ENCODE measurements around the gene ADAT2.
A peak's percentile ranks its signal among the peaks of the same experiment; 100 is the strongest.

Gene ADAT2

GRCh38 chr6:143441010-143441409, 9.5 kb downstream of the ADAT2 start:
- no peak for DNase-seq

GRCh38 chr6:143432588-143432987, 17.9 kb downstream of the ADAT2 start:
- DNase-seq, result no peak

DNA sequence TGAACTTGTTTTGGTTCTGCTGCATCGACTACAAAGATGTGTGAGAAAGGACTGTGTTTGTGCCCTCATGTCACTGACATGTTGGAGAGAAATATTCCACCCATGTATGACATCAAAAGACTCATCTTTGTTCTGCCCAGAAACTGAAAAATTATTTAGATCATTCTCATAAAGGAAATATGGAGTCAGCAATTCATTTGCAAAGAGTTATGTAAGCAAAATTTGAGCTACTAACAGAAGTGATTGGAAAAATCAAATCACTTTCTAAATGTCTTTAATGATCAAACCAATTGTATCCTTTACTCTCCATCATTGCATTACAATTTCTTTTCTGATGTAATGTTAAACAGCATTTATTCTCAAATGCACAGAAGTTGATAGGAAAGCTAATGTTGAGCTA, 19.3 kb downstream of the ADAT2 start:
- DNase-seq, result no peak

DNA sequence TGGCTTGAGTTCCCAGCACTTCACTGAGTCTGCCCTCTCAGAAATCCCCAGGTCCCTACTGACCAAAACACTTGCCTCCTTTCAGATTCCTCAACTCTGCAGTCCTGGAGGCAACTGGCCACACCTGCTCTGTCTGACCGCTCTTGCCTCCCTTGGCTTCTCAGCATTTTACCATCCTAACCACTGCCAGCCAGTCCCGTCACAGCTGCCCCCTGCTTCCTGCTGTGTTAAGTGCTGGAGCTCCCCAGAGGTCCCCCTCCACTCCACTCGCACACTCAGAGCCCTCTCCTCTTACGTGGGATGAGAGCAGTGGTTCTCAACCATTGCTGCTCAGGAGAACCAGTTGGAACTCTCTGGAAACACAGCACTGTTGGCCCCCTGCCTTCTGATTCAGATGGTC, 20.5 kb downstream of the ADAT2 start:
- DNase-seq, result no peak

DNA sequence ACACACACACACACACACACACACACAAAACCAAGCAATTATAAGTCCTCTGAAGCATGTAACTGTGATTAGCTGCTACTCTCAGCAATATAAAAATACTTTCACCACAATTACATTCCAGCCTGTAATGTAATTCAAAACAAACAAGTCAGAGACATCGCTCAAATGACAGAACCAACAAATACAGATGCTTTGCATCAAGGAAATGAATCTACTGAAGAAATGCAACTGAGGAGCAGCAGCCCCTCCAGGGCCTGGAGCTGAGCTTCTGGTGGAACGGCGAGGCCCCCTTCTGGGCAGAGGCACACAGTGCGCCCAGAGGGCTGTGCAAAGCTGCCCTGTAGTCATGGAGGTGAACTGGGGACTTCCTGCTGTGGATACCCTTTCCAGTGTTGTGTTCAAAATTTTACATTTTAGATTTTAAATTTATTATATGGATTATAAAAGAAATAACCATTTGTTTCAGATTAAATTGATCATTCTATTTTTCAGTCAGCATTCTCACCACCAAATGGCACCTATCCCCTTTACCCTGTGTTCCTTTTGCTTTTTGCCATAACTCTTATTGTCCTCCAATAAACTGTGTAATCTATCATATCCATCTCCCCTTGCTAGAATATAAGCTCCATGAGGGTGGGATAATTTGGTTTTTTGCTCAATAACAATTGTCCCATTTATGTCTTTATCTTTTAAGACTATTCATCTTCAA, 23.2 kb downstream of the ADAT2 start:
- peak in 1 of 2 experiments; percentile 27 for DNase-seq

- no peak for DNase-seq
Observed at GRCh38 chr6:143426026-143426425, 24.5 kb downstream of the ADAT2 start.

- DNase-seq, result no peak
Observed at GRCh38 chr6:143419526-143419925, 31.0 kb downstream of the ADAT2 start.

- DNase-seq, result no peak
Observed at GRCh38 chr6:143414769-143415168, 35.7 kb downstream of the ADAT2 start.

GRCh38 chr6:143410859-143411270, 39.6 kb downstream of the ADAT2 start:
- DNase-seq, result no peak

- no peak for DNase-seq
Observed at GRCh38 chr6:143408787-143409162, 41.7 kb downstream of the ADAT2 start.

DNA sequence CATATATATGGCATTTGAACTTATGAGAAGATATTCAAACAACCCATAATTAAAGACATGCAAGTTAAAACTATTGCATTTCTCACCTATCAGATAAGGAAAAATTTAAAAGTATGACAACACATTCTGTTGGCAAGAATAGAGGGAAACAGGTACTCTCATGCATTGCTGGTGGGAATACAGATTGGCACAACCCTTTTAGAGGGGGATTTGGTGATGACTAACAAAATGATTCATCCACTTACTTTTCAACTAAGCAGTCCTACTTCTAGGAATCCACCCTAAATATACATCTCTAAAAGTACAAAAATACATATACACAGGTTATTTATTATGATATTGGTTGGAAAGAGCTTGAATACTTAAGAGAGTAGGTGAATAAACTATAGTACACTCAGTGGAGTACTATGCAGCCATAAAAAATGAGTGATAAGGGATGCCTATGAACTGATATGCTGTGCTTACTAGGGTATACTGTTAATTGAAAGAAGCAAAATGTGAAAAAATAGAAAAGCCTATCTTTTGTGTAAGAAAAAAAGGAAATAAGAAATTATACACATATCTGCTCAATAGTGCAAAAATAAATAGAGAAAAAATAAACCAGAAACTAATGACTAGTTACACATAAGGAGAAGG, 42.2 kb downstream of the ADAT2 start:
- no peak for DNase-seq

- no peak for DNase-seq
Observed at GRCh38 chr6:143406673-143407072, 43.8 kb downstream of the ADAT2 start.

DNA sequence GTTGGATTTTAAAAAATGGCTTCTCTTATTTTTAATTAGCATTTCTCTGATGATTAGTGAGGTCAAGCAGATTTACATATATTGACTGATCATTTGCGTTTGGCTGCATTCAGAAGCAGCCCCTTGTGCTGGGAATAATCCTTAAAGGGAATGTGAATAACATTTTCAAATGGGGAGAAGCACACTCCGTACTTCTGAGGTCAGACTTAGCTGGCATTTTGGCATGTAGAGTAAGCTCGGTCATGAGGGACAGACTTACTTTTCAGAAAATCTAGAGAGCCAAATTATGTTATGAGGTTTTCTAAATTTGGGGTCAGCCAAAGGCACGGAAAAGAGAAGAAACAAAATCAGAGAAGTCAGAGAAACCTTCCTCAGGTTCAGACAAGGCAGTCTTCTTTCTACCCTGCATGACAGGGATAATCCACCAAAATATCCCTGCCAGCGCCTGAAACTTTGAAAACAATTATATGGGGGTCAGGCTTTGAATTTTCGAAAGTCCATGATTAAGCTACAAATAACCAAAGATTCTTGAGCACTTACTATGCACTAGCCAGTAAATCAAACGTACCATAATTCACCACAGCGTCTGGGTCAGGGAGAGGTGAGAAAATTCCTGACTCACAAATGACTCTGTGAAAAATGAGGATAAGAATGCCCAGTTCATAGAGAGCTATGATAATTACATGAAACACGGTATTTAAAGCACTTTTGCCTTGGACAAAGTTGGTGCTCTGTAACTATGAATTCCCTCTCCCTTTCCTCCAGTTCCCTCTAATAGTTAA, 44.9 kb downstream of the ADAT2 start:
- no peak for DNase-seq

DNA sequence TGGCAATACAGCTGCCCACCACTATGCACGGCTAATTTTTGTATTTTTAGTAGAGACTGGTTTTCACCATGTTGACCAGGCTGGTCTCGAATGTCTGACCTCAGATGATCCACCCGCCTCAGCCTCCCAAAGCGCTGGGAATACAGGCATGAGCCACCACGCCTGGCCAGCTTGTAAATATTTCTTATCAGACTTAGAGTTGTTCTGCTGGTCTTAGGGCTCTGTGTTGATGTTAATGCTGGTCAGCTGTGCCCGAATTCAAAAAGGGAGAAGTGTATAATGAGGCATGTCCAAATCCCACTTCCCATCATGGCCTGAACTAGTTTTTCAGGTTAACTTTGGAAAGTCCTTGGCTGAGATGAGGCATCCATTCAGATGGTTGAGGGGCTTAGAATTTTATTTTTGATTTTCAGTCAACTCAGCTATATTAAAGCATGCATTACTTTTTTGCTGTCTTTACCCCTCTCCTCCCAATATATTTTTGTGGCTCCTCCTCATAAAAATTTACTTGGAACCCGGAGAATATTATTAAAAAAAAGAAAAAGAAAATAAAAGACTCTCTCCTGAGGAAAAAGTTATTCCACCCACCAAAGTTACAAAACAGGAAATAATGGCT, 47.7 kb downstream of the ADAT2 start:
- DNase-seq, result no peak

GRCh38 chr6:143401636-143402370, 48.7 kb downstream of the ADAT2 start:
- DNase-seq, result no peak

- DNase-seq, result no peak
Observed at GRCh38 chr6:143401068-143401446, 49.4 kb downstream of the ADAT2 start.

GRCh38 chr6:143400258-143401067, 50.0 kb downstream of the ADAT2 start:
- DNase-seq, result no peak

DNA sequence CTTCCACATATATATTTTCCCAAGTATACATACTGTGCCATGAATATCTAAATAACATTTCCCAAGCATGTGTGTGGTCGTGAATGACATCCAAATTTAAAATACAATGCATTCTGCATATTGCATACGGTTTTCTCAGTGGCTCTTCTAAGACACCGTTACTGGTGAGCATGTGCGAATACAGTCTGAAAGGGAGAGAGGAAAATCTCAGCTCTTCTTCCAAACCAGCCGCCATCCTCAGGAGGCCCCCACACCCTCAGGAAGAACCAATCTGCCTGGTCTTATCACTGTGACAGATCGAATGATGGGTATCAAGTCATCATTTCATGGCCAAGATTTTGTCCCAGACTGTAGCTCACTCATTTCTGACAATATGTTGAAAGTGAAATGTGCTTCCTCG, 50.7 kb downstream of the ADAT2 start:
- no peak for DNase-seq

GRCh38 chr6:143399176-143399575, 51.3 kb downstream of the ADAT2 start:
- no peak for DNase-seq

DNA sequence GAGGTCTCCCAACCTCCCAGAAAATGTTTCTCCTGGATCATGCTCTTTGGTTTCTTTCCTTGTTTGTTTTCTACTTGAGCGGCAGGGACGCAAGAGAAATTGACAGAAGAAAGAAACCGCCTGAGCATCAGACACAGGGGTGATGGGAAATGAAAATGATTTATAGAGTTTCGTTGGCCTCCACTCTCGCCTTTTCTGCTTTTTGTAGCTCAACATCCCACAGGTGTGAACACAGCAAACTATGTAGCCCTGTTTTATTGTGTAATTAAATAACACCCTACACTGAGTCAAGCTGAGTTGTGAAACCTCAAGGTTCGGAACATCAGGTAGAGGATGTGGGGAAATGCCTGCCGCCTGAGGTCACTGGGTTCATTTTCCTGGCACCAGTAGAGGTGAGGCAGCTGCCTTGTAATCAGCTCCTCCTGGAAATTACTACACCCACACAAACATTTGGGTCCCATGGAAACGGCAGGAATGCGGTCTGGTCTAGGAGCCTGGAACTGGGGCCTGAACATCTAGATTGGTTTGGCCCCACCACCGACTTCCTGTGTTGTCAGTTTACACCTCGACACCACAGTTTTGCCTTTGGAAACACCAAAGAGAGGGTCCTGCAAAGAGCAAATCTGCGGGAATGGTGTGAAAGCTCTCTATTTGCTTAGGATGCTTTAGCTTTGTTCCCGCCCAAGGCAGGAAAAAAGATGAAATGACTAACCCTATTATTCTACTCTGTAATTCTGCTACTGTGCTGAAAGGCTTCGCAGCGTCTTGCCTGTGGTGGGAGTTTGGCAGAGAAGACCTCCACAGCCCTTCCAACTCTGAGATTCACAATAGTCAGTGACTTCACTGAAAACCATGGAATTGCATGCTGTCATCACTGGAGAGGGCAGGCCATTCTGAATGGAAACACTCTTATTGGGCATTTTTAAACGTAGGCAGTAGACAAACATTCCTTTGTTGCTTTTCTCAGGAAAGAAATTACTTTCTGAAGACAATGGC, 53.0 kb downstream of the ADAT2 start:
- DNase-seq, result no peak

All from NCI-H1930 (cell line).